ENCODE measurements around the gene MFSD12.

GRCh38 chr19:3578390-3578789 is 21.0 kb upstream of the MFSD12 start:
- TF ChIP-seq CTCF (IDR thresholded peaks at IDR 0.05; ENCODE audit: poor library complexity) (no peak), EZH2 (IDR thresholded peaks at IDR 0.05; ENCODE audit: borderline replicate concordance) (no peak)
